Keratinocyte (primary cell): ENCODE results near the gene SFN. TPM values are rescaled to one million over a fixed set of nuclear protein-coding genes. Genes with fewer than 3 reads are reported as not detected.
A peak's percentile ranks its signal among the peaks of the same experiment; 100 is the strongest.

Experiments
- DNase-seq: peaks from one replicate; pipeline ENCODE4 v3.0.0-alpha.2; 2011; ENCODE audit warnings: low read depth, missing footprints, low spot score
- FAIRE-seq: peaks from 2 replicates; lab custom pipeline; 2011; peaks lifted over from hg19 to GRCh38; lab: Jason Lieb, UNC
- H2AFZ ChIP-seq: 2 replicates; pipeline ENCODE4 v1.6.0; 2012; ENCODE audit warnings: low read length, control low read depth, inconsistent platforms; ENCODE audit not compliant: control insufficient read depth
- H3K27ac ChIP-seq: 2 replicates; pipeline ENCODE4 v1.5.1; 2011; ENCODE audit warnings: low read length; ENCODE audit not compliant: control insufficient read depth, insufficient read depth
- H3K27me3 ChIP-seq: 3 replicates; pipeline ENCODE4 v1.6.0; 2011; ENCODE audit warnings: low read length; ENCODE audit not compliant: control insufficient read depth, insufficient read depth; ENCODE audit errors: extremely low read depth
- H3K36me3 ChIP-seq, 2 experiments: 2 replicates in 1 of 2; 3 replicates in 1 of 2; pipeline ENCODE4 v1.5.1; 2011; ENCODE audit warnings: low read length in 2 of 2, mild to moderate bottlenecking in 1 of 2; ENCODE audit not compliant: control insufficient read depth in 2 of 2, insufficient read depth in 2 of 2; ENCODE audit errors: extremely low read depth in 1 of 2
- H3K4me1 ChIP-seq: 3 replicates; pipeline ENCODE4 v1.5.1; 2011; ENCODE audit warnings: low read length; ENCODE audit not compliant: control insufficient read depth, insufficient read depth; ENCODE audit errors: extremely low read depth
- H3K4me2 ChIP-seq: 3 replicates; pipeline ENCODE4 v1.6.0; 2011; ENCODE audit warnings: low read depth, low read length; ENCODE audit not compliant: control insufficient read depth, insufficient read depth; ENCODE audit errors: extremely low read depth
- H3K4me3 ChIP-seq, 3 experiments: fragments of 200-600 bp in 1 of 3; sonication (generic) in 1 of 3; 2 replicates in 2 of 3; 3 replicates in 1 of 3; pipeline ENCODE4 v1.5.1; 2011 to 2016; ENCODE audit warnings: low read length in 3 of 3, mild to moderate bottlenecking in 3 of 3, control low read depth in 2 of 3, inconsistent platforms in 1 of 3, low read depth in 1 of 3, mixed read lengths in 1 of 3, mixed run types in 1 of 3, moderate library complexity in 1 of 3; ENCODE audit not compliant: control insufficient read depth in 2 of 3, insufficient read depth in 2 of 3; ENCODE audit errors: extremely low read depth in 1 of 3
- H3K79me2 ChIP-seq: 2 replicates; pipeline ENCODE4 v1.6.0; 2012; ENCODE audit warnings: low read length; ENCODE audit not compliant: control insufficient read depth, insufficient read depth
- H3K9ac ChIP-seq: 3 replicates; pipeline ENCODE4 v1.6.0; 2011; ENCODE audit warnings: low read length; ENCODE audit not compliant: control insufficient read depth, insufficient read depth; ENCODE audit errors: extremely low read depth
- H3K9me1 ChIP-seq: 3 replicates; pipeline ENCODE4 v1.6.0; 2011; ENCODE audit warnings: low read length; ENCODE audit not compliant: control insufficient read depth, insufficient read depth; ENCODE audit errors: extremely low read depth
- H3K9me3 ChIP-seq: 2 replicates; pipeline ENCODE4 v1.5.1; 2012; ENCODE audit warnings: low read depth, low read length; ENCODE audit not compliant: control insufficient read depth
- H4K20me1 ChIP-seq: 3 replicates; pipeline ENCODE4 v1.6.0; 2011; ENCODE audit warnings: low read length; ENCODE audit not compliant: control insufficient read depth, insufficient read depth; ENCODE audit errors: extremely low read depth
- EZH2 ChIP-seq: IDR thresholded peaks from one replicate; pipeline ENCODE4 v1.6.1; 2012; ENCODE audit warnings: inconsistent platforms, mild to moderate bottlenecking, low read length, moderate library complexity
- dilution Hi-C: fragments of 300-500 bp; cut with MboI; formaldehyde crosslinking; loops from one replicate; pipeline ENCODE4 v1.7.0; 2020; ENCODE audit warnings: low sequenced_read_pairs; ENCODE audit not compliant: extremely low pct_ligation_motif_present
- polyA plus RNA-seq, 5 experiments: library from polyadenylated mRNA; depleted of rRNA in 3 of 5; stranded (reverse) in 3 of 5; stranded (forward) in 1 of 5; unstranded in 1 of 5; fragments of >200 nt; gene quantifications; 1 replicate in 1 of 5; 2 replicates in 3 of 5; 3 replicates in 1 of 5; pipeline versions ENCODE4 v1.2.1 to v1.2.3, GENCODE V29; 2011 to 2012; ENCODE audit warnings: missing spikeins in 2 of 5, low read depth in 1 of 5, low replicate concordance in 1 of 5
- TF ChIP-seq, protein P1 (sequence below), 3 experiments: IDR thresholded peaks in 1 of 3; conservative IDR thresholded peaks in 1 of 3; optimal IDR thresholded peaks in 1 of 3; 2 replicates in 2 of 3; 3 replicates in 1 of 3; pipeline versions ENCODE3 to v1.5.1; 2011; ENCODE audit warnings: low read length in 3 of 3, mild to moderate bottlenecking in 3 of 3, moderate library complexity in 2 of 3, control low read depth in 1 of 3, inconsistent platforms in 1 of 3; ENCODE audit not compliant: insufficient read depth in 2 of 3; ENCODE audit errors: extremely low read depth in 1 of 3

Gene SFN
- polyA plus RNA-seq, 1 donor (not counting 4 experiments of a cell fraction or from before 2014, with no cell fraction given): 1,394 TPM

DNA sequence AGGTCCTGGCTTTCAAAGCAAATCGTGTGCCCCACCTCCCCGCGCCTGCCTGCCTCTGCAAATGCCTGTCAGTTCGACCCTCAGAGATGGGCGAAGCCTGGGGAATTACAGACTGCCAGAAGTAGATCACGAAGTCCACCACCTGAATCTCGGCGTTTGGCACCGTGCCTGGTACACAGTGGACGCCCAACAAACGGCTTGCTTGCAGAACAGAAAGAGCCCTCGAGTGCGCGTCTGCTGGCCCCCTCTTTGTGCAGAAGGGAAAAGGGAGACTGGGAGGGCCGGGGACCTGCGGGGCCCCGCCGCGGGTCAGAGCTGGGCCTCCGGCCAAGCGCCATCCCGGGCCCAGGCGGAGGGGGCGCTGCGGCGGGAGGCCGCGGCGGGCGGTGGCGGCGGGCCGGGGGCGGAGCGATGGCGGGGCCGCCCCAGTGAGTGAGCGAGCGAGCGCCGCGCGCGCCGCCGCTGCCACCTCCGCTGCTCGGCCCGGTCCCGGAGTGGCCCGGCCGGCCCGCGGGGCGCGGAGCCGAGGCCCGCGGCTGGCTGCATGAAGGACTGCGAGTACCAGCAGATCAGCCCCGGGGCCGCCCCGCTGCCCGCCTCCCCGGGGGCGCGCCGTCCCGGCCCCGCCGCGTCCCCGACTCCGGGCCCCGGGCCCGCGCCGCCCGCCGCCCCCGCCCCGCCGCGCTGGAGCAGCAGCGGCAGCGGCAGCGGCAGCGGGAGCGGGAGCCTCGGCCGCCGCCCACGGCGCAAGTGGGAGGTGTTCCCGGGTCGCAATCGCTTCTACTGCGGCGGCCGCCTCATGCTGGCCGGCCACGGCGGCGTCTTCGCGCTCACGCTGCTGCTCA lies 36.5 kb upstream of the SFN start, which contains the start of gene ZDHHC18:
Gene ZDHHC18 (plus strand): TSS at position 428 of the 845 bp plus-strand sequence. CDS start 117 bp downstream, at position 545.
- Histone ChIP-seq H3K27me3 (no peaks in the 10 kb centered on the region), H3K4me3 (peak within 1 kb of the TSS; percentile 64 to 85 (median 68)), H4K20me1 (no peaks in the 10 kb centered on the region), H3K36me3 (peaks cover 2 to 15% of the 10 kb centered on the region in 2 experiments), H3K27ac (peak within 1 kb of the TSS; percentile 61), H3K9me3 (no peaks in the 10 kb centered on the region), H3K79me2 (peaks cover 39% of the 10 kb centered on the region), H3K4me2 (peak within 1 kb of the TSS; percentile 94), H3K9ac (peak within 1 kb of the TSS; percentile 81), H2AFZ (peak within 1 kb of the TSS; percentile 99), H3K4me1 (peaks cover 30% of the 10 kb centered on the region), H3K9me1 (peaks cover 4% of the 10 kb centered on the region)
- no peak for DNase-seq
- no peak for TF ChIP-seq EZH2
- TF ChIP-seq, protein P1, sequence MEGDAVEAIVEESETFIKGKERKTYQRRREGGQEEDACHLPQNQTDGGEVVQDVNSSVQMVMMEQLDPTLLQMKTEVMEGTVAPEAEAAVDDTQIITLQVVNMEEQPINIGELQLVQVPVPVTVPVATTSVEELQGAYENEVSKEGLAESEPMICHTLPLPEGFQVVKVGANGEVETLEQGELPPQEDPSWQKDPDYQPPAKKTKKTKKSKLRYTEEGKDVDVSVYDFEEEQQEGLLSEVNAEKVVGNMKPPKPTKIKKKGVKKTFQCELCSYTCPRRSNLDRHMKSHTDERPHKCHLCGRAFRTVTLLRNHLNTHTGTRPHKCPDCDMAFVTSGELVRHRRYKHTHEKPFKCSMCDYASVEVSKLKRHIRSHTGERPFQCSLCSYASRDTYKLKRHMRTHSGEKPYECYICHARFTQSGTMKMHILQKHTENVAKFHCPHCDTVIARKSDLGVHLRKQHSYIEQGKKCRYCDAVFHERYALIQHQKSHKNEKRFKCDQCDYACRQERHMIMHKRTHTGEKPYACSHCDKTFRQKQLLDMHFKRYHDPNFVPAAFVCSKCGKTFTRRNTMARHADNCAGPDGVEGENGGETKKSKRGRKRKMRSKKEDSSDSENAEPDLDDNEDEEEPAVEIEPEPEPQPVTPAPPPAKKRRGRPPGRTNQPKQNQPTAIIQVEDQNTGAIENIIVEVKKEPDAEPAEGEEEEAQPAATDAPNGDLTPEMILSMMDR (optimal IDR thresholded peaks at IDR 0.05 in 1 of 3, IDR thresholded peaks at IDR 0.05 in 1 of 3, conservative IDR thresholded peaks at IDR 0.05 in 1 of 3; ENCODE audit: extremely low read depth in 1 of 3, insufficient read depth in 2 of 3, low read length in 3 of 3): peak in 2 of 3 experiments; percentile 43 to 63
- no peak for FAIRE-seq
- dilution Hi-C loops: no loop called here

DNA sequence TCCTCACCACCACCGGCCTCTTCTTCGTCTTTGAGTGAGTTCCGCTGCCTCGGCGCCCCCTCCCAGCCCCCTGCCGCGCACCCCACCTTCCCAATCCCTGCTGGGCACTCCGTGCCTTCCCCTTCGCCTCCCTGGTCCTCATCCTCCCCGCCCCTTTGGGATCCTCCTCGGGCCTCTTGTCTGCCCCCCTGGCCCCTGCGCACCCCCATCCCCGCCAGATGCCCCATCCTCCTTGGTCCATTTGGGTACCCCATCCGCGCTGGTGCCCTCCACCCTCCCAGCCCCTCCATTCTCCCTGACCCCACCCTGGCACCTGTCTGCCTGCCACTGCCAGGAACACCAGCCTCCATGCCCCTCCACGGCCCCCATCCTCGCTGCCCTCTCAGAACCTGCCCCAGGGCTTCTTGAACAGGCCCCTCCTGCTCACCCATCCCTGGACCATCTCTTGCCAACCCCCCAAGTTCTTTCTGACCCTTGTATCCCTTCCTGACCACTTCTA lies 35.8 kb upstream of the SFN start:
- peak overlapping the region; percentile 53 to 71 (median 64) for H3K4me3 ChIP-seq
- no peak for DNase-seq
- H3K79me2 ChIP-seq: peaks cover 43% of the 10 kb centered on the region
- no peaks in the 10 kb centered on the region for H3K27me3 ChIP-seq
- no peak overlapping the region for H3K27ac ChIP-seq
- TF ChIP-seq, protein P1 (optimal IDR thresholded peaks at IDR 0.05 in 1 of 3, IDR thresholded peaks at IDR 0.05 in 1 of 3, conservative IDR thresholded peaks at IDR 0.05 in 1 of 3; ENCODE audit: extremely low read depth in 1 of 3, insufficient read depth in 2 of 3, low read length in 3 of 3): no peak
- H3K4me1 ChIP-seq: peaks cover 30% of the 10 kb centered on the region
- H3K4me2 ChIP-seq: peak overlapping the region; percentile 84
- H3K9me1 ChIP-seq: peaks cover 4% of the 10 kb centered on the region
- H4K20me1 ChIP-seq: no peaks in the 10 kb centered on the region
- peak overlapping the region; percentile 41 for H3K9ac ChIP-seq
- H3K9me3 ChIP-seq: no peaks in the 10 kb centered on the region
- dilution Hi-C loops: no loop called here
- H3K36me3 ChIP-seq: peaks cover 3 to 21% of the 10 kb centered on the region in 2 experiments
- no peak for FAIRE-seq
- H2AFZ ChIP-seq: peak overlapping the region; percentile 3
